ENCODE data around the gene TIGD1. TPM values are rescaled to one million over a fixed set of nuclear protein-coding genes. Genes with fewer than 3 reads are reported as not detected.

TIGD1 gene
- total and polyA plus RNA-seq, 2 of the 13 experiments (the other 11 are each of a cell fraction or from before 2014, with no cell fraction given) = 3.5 to 9.5 TPM

GRCh38 chr2:232586943-232587505, 36.7 kb upstream of the TIGD1 start:
- 87% methylated on average over 5 of the region's 5 CpGs for WGBS (ENCODE audit: low lambda C conversion rate)
- Histone ChIP-seq H3K4me2 (ENCODE audit: low read depth, low read length) (no peak overlapping the region), H3K9me3 (ENCODE audit: low read length) (no peaks in the 10 kb centered on the region), H2AFZ (ENCODE audit: low read length) (no peak overlapping the region), H4K20me1 (ENCODE audit: insufficient read depth, low read length) (no peaks in the 10 kb centered on the region), H3K27me3 (ENCODE audit: control insufficient read depth in 1 of 2, insufficient read depth in 2 of 2, low read length in 2 of 2) (no peaks in the 10 kb centered on the region), H3K27ac (ENCODE audit: extremely low read length, insufficient read depth, low read length) (no peak overlapping the region), H3K36me3 (replicated peaks in 1 of 2; ENCODE audit: control insufficient read depth in 1 of 2, insufficient read depth in 2 of 2, low read length in 2 of 2) (peaks cover 0 to 6% of the 10 kb centered on the region in 2 experiments; a peak in 2 of 5 replicates), H3K9ac (ENCODE audit: insufficient read depth, low read depth, low read length) (no peak overlapping the region), H3K4me1 (ENCODE audit: insufficient read depth, low read length) (0 out of 2 replicates have a peak, but pooled peaks cover 6% of the 10 kb centered on the region), H3K79me2 (ENCODE audit: insufficient read depth, low read length) (no peaks in the 10 kb centered on the region), H3K4me3 (replicated peaks in 1 of 3; ENCODE audit: insufficient read depth in 1 of 3, low read depth in 2 of 3, low read length in 3 of 3) (no peak overlapping the region)
- no TSS peak for BruUV-seq (replicated peaks)
- ChIA-PET POLR2A (no interaction called here), CTCF (ENCODE audit: low intra/inter-chr PET ratio, low total read pairs) (no interaction called here)
- DNase-seq (ENCODE audit: low spot score) (no peak), ATAC-seq (no peak), FAIRE-seq (no peak)
- in situ Hi-C loops (cut with HindIII; ENCODE audit: extremely low pct_ligation_motif_present, low pct_unique_long_range_greater_than_20kb) = no loop called here
- intact Hi-C loops (cut with micrococcal nuclease; ENCODE audit: unreplicated experiment) = no loop called here
- TF ChIP-seq ZNF3 (CRISPR knock-in tag; IDR thresholded peaks at IDR 0.05) (no peak), ZNF256 (CRISPR knock-in tag; conservative IDR thresholded peaks at IDR 0.05) (no peak), ZNF253 (CRISPR knock-in tag; IDR thresholded peaks at IDR 0.05; ENCODE audit: borderline replicate concordance) (no peak), MBNL3 (CRISPR knock-in tag; conservative IDR thresholded peaks at IDR 0.05) (no peak), MEIS1 (CRISPR knock-in tag; IDR thresholded peaks at IDR 0.05; ENCODE audit: borderline replicate concordance) (no peak), ZFP82 (CRISPR knock-in tag; IDR thresholded peaks at IDR 0.05; ENCODE audit: borderline replicate concordance) (no peak), ZNF749 (CRISPR knock-in tag; IDR thresholded peaks at IDR 0.05; ENCODE audit: borderline replicate concordance) (no peak)
- TF ChIP-seq, protein P1, sequence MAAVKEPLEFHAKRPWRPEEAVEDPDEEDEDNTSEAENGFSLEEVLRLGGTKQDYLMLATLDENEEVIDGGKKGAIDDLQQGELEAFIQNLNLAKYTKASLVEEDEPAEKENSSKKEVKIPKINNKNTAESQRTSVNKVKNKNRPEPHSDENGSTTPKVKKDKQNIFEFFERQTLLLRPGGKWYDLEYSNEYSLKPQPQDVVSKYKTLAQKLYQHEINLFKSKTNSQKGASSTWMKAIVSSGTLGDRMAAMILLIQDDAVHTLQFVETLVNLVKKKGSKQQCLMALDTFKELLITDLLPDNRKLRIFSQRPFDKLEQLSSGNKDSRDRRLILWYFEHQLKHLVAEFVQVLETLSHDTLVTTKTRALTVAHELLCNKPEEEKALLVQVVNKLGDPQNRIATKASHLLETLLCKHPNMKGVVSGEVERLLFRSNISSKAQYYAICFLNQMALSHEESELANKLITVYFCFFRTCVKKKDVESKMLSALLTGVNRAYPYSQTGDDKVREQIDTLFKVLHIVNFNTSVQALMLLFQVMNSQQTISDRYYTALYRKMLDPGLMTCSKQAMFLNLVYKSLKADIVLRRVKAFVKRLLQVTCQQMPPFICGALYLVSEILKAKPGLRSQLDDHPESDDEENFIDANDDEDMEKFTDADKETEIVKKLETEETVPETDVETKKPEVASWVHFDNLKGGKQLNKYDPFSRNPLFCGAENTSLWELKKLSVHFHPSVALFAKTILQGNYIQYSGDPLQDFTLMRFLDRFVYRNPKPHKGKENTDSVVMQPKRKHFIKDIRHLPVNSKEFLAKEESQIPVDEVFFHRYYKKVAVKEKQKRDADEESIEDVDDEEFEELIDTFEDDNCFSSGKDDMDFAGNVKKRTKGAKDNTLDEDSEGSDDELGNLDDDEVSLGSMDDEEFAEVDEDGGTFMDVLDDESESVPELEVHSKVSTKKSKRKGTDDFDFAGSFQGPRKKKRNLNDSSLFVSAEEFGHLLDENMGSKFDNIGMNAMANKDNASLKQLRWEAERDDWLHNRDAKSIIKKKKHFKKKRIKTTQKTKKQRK (IDR thresholded peaks at IDR 0.05; ENCODE audit: low read length) = no peak
